HL-60 (cell line): Measurements from ENCODE around the gene PYGB.

Source experiments
- CTCF ChIP-seq: IDR thresholded peaks from one replicate; pipeline ENCODE4 v1.5.1; 2011; ENCODE audit warnings: low read length, control low read depth, inconsistent platforms; ENCODE audit not compliant: insufficient read depth
- POLR2AphosphoS5 ChIP-seq: IDR thresholded peaks from 2 replicates; pipeline ENCODE4 v1.6.1; 2012; ENCODE audit warnings: low read depth

GRCh38 chr20:25345721-25346120 is 97.8 kb downstream of the PYGB start:
- TF ChIP-seq POLR2AphosphoS5 (no peak), CTCF (no peak)
